Activated CD4-positive, alpha-beta T cell treated with anti-CD3 and anti-CD28 coated beads, Interleukin-2, amount 10 ng/mL, durations not matched to agents 24 days and 14 days (primary cell): Measurements from ENCODE around the gene PCGF3. TPM values are rescaled to one million over a fixed set of nuclear protein-coding genes. Genes with fewer than 3 reads are reported as not detected.
"Not testable (repeated sequence)": the region's sequence is repeated elsewhere in the genome, so short reads cannot be mapped to it uniquely, and the experiment has no call there.

Experiments
- DNase-seq: peaks from one replicate; pipeline ENCODE4 v3.0.0; 2022
- H3K27ac Mint-ChIP-seq: one replicate; pipeline ENCODE4 v1.8.0; 2022; ENCODE audit warnings: mild to moderate bottlenecking, mixed read lengths
- H3K27me3 Mint-ChIP-seq: one replicate; pipeline ENCODE4 v1.8.0; 2022; ENCODE audit warnings: mixed read lengths
- H3K36me3 Mint-ChIP-seq: one replicate; pipeline ENCODE4 v1.8.0; 2022; ENCODE audit warnings: low read depth, mild to moderate bottlenecking, mixed read lengths
- H3K4me1 Mint-ChIP-seq: one replicate; pipeline ENCODE4 v1.8.0; 2021; ENCODE audit warnings: mixed read lengths
- H3K4me3 Mint-ChIP-seq: one replicate; pipeline ENCODE4 v1.8.0; 2022; ENCODE audit warnings: mild to moderate bottlenecking, moderate library complexity, mixed read lengths
- H3K9me3 Mint-ChIP-seq: one replicate; pipeline ENCODE4 v1.8.0; 2021; ENCODE audit warnings: mixed read lengths
- intact Hi-C: fragments of 100-400 bp; cut with micrococcal nuclease; formaldehyde crosslinking; loops from one replicate; pipeline ENCODE4 v1.15.1; 2023
- total RNA-seq: library from RNA; stranded (reverse); gene quantifications from 2 replicates; pipeline ENCODE4 v1.2.3, GENCODE V29; 2022

Gene PCGF3
- total RNA-seq, 1 donor from 2014 or later = 34.5 TPM

DNA sequence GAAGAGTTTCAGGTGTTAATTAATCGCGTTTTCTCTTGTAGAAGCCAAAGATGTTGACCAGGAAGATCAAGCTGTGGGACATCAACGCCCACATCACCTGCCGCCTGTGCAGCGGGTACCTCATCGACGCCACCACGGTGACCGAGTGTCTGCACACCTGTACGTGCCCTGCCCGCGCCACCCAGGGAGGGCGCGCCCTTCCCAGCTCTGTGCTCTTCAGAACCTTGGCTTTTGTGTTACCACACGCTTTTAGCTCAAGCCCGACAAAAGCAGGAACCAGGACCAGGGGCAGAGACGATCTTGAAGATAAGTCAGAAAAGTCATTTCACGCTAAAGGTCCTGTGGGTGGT lies 28.0 kb downstream of the PCGF3 start:
- H3K27ac Mint-ChIP-seq = no peak overlapping the region
- no peak overlapping the region for H3K4me3 Mint-ChIP-seq
- H3K36me3 Mint-ChIP-seq = peaks cover 39% of the 10 kb centered on the region
- no peaks in the 10 kb centered on the region for H3K27me3 Mint-ChIP-seq
- no peaks in the 10 kb centered on the region for H3K4me1 Mint-ChIP-seq
- H3K9me3 Mint-ChIP-seq = no peaks in the 10 kb centered on the region
- no peak for DNase-seq
- intact Hi-C loops = no loop called here

- Mint-ChIP-seq H3K4me3 (no peak overlapping the region), H3K27ac (no peak overlapping the region), H3K4me1 (no peaks in the 10 kb centered on the region), H3K9me3 (no peaks in the 10 kb centered on the region), H3K36me3 (peaks cover 39% of the 10 kb centered on the region), H3K27me3 (no peaks in the 10 kb centered on the region)
- DNase-seq = no peak
- intact Hi-C loops = no loop called here
Observed at GRCh38 chr4:734075-734474, 28.4 kb downstream of the PCGF3 start.

GRCh38 chr4:734951-735350 lies 29.3 kb downstream of the PCGF3 start:
- Mint-ChIP-seq H3K4me1 (no peaks in the 10 kb centered on the region), H3K27me3 (no peaks in the 10 kb centered on the region), H3K4me3 (no peak overlapping the region), H3K9me3 (no peaks in the 10 kb centered on the region), H3K36me3 (peaks cover 38% of the 10 kb centered on the region), H3K27ac (no peak overlapping the region)
- no peak for DNase-seq
- intact Hi-C loops = no loop called here

DNA sequence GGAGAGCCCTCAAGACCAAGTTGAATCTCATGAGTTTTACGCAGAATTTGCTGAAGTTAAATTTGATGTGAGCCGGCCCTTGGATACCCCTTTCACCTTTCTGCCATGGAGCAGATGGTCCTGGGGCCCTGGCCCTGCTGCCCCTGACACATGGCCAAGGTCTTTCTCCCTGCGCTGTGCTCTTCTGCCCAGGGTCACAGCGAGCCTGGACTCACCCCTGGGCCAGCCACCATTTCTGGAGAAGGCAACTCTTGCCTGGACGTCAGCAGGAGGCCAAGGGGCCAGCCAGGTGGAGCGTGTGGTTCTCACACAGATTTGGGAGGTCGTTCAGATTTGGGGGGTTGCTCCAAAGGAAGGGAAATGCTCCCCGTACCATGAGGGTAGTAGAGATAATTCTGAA lies 30.0 kb downstream of the PCGF3 start:
- peaks cover 36% of the 10 kb centered on the region for H3K36me3 Mint-ChIP-seq
- intact Hi-C loops = no loop called here
- H3K27me3 Mint-ChIP-seq = no peaks in the 10 kb centered on the region
- no peaks in the 10 kb centered on the region for H3K9me3 Mint-ChIP-seq
- no peak overlapping the region for H3K4me3 Mint-ChIP-seq
- no peaks in the 10 kb centered on the region for H3K4me1 Mint-ChIP-seq
- DNase-seq = no peak
- H3K27ac Mint-ChIP-seq = no peak overlapping the region

GRCh38 chr4:736561-736960 lies 30.9 kb downstream of the PCGF3 start:
- H3K27ac Mint-ChIP-seq, H3K4me3 Mint-ChIP-seq, H3K9me3 Mint-ChIP-seq, intact Hi-C loops, H3K4me1 Mint-ChIP-seq, H3K27me3 Mint-ChIP-seq, DNase-seq: not testable (repeated sequence)
- peaks cover 33% of the 10 kb centered on the region for H3K36me3 Mint-ChIP-seq

DNA sequence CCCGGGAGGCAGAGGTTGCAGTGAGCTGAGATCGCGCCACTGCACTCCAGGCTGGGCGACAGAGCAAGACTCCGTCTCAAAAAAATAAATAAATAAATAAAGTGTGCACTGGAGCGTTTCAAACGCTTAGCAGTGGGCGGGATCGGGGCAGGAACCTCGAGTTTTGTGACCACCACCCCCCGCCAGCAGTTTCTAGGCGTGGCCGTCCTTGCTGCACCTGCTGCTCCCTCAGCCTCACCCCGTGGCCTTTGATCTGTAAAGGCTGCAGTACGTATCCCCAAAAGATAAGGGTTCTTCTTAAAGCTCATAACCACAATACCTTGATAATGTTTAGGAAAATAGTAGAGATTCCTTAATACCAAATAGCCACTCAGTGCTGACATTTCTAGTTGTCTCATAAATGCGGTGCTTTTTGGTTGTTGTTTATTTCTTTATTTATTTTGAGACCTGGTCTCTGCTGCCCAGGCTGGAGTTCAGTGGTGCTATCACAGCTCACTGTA lies 33.2 kb downstream of the PCGF3 start:
- H3K27ac Mint-ChIP-seq = no peak overlapping the region
- peaks cover 26% of the 10 kb centered on the region for H3K36me3 Mint-ChIP-seq
- no peak for DNase-seq
- H3K4me1 Mint-ChIP-seq = no peaks in the 10 kb centered on the region
- no peaks in the 10 kb centered on the region for H3K27me3 Mint-ChIP-seq
- intact Hi-C loops = no loop called here
- no peaks in the 10 kb centered on the region for H3K9me3 Mint-ChIP-seq
- H3K4me3 Mint-ChIP-seq = no peak overlapping the region

- no peak for DNase-seq
- Mint-ChIP-seq H3K27ac (no peak overlapping the region), H3K4me3 (no peak overlapping the region), H3K36me3 (peaks cover 24% of the 10 kb centered on the region), H3K9me3 (no peaks in the 10 kb centered on the region), H3K4me1 (peaks cover 2% of the 10 kb centered on the region), H3K27me3 (no peaks in the 10 kb centered on the region)
- intact Hi-C loops = no loop called here
Observed at GRCh38 chr4:739569-739968, 33.9 kb downstream of the PCGF3 start.

DNA sequence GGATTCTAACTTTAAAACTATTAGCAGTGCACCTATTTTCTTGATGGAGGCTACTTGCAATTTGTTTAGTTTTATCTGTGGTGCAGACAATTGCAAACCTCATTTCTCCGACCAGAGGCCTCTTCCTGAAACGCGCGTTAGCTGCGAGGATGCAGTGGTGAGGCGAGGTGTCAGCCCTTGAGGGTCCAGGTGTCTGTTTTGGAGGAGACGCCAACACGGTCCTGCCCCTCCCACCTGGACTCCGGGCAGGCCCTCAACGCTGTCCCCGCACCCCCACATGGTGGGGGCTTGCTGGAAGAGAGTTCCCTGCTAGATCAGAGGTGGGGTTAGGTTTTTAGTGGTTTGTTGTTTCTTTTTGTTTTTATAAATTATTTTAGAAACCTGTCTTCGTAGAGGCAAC lies 34.4 kb downstream of the PCGF3 start:
- intact Hi-C loops = loop anchor here (5.0 kb wide), 1 partner anchor 142 kb away; no protein-coding TSS in a partner anchor
- no peaks in the 10 kb centered on the region for H3K9me3 Mint-ChIP-seq

DNA sequence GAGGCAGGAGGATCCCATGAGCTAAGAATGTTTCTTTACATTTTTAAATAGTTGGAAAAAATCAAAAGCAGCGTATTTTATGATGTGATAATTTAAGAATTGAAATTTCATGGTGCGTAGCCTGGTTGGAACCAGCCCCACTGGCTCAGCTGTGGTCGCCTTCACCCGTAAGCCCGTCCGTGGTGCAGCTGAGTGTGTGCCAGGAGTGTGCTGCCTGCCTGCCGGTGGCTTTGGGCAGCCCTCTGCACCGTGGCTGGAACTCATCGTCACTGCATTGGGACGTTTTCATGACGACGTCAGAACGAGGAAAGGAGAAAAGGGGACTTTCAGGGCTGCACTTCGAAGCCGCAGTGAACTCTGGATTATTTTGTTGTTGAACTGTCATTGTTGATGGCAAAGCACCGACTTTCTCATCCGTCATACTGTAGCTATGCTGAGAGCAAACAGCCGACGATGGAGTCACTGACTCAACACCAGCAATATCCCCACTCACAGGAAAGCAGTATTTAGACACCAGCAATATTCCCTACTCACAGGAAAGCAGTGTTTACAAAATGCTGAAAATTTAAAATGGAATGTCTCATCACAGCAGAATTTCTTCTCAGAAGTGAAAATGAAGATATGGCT lies 35.1 kb downstream of the PCGF3 start:
- H3K27me3 Mint-ChIP-seq = no peaks in the 10 kb centered on the region
- H3K4me3 Mint-ChIP-seq = no peak overlapping the region

More for the DNA sequence above, 34.4 kb downstream of the PCGF3 start:
- H3K36me3 Mint-ChIP-seq = peaks cover 20% of the 10 kb centered on the region
- H3K27me3 Mint-ChIP-seq = no peaks in the 10 kb centered on the region
- peaks cover 2% of the 10 kb centered on the region for H3K4me1 Mint-ChIP-seq
- H3K27ac Mint-ChIP-seq = no peak overlapping the region
- no peak overlapping the region for H3K4me3 Mint-ChIP-seq
- DNase-seq = no peak

DNA sequence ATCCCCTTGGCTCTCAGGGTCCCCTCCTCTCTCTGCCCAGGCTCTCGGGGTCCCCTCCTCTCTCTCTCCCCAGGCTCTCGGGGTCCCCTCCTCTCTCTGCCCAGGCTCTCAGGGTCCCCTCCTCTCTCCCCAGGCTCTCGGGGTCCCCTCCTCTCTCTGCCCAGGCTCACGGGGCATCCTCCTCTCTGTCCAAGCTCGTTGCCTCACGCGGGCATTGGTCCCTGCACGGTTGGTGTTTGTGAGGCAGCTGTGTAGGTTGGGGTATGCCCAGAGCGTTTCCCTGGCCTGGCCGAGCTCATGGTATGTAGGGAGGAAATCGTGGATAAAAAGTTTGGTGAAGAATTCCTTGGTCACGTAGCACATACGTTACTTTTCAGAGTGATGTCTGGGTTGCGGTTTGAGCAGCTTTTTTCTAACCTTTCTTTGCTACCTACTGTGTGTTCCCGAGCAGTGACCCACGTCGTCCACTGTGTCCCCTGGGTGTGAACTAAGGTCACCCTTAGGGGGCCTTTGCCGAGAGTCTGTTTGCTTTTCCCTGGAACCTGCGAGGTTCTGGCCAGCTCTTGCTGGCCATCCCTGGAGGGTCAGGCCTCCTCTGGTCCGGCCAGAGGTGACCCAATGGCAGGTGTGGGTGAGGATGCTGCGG lies 36.6 kb downstream of the PCGF3 start:
- no peak for DNase-seq
- Mint-ChIP-seq H3K27me3 (no peaks in the 10 kb centered on the region), H3K36me3 (peaks cover 11% of the 10 kb centered on the region), H3K9me3 (no peaks in the 10 kb centered on the region), H3K4me1 (peaks cover 2% of the 10 kb centered on the region), H3K27ac (no peak overlapping the region), H3K4me3 (no peak overlapping the region)
- intact Hi-C loops = loop anchor here (2.0 to 5.0 kb wide), 2 partner anchors 140 to 245 kb away; partner anchors contain the start of gene IDUA

More for the DNA sequence above, 35.1 kb downstream of the PCGF3 start:
- Mint-ChIP-seq H3K4me1 (peaks cover 2% of the 10 kb centered on the region), H3K36me3 (peaks cover 13% of the 10 kb centered on the region), H3K9me3 (no peaks in the 10 kb centered on the region), H3K27ac (no peak overlapping the region)
- DNase-seq = no peak
- intact Hi-C loops = loop anchor here (5.0 kb wide), 1 partner anchor 142 kb away; no protein-coding TSS in a partner anchor

DNA sequence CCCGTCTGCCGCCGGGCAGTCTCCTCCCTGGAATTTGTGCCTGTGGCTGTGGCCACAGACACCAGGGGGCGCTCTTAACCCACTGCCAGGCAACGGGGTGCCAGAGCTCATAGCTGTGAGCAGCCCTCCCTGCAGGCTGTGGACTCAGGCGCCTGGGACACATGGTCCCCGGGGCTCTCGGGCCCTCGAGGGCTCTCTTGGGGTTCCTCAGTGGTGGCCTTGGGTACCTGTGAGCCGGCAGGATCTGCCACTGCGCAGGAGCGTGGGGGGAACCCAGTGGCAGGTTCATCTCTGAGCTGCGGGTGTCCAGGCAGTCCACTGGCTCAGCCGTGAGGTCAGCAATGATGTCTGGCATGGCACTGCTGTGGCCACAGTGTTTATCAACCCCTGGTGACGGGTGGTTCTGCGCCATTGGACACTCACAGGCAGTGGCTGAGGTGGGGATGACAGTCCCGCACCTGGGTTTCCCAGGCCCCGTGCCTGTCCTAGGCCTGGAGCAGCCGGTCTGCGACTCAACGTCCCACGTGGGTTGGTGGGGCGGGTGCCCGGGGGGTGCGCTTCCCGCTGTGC lies 37.2 kb downstream of the PCGF3 start:
- H3K27ac Mint-ChIP-seq = peak overlapping the region; percentile 53
- H3K27me3 Mint-ChIP-seq = no peaks in the 10 kb centered on the region
- H3K36me3 Mint-ChIP-seq = peaks cover 8% of the 10 kb centered on the region
- intact Hi-C loops = loop anchor here (2.0 to 5.0 kb wide), 2 partner anchors 139 to 244 kb away; partner anchors contain the start of gene IDUA
- no peak overlapping the region for H3K4me3 Mint-ChIP-seq
- no peaks in the 10 kb centered on the region for H3K9me3 Mint-ChIP-seq
- DNase-seq = peak; percentile 93
- peaks cover 3% of the 10 kb centered on the region for H3K4me1 Mint-ChIP-seq

DNA sequence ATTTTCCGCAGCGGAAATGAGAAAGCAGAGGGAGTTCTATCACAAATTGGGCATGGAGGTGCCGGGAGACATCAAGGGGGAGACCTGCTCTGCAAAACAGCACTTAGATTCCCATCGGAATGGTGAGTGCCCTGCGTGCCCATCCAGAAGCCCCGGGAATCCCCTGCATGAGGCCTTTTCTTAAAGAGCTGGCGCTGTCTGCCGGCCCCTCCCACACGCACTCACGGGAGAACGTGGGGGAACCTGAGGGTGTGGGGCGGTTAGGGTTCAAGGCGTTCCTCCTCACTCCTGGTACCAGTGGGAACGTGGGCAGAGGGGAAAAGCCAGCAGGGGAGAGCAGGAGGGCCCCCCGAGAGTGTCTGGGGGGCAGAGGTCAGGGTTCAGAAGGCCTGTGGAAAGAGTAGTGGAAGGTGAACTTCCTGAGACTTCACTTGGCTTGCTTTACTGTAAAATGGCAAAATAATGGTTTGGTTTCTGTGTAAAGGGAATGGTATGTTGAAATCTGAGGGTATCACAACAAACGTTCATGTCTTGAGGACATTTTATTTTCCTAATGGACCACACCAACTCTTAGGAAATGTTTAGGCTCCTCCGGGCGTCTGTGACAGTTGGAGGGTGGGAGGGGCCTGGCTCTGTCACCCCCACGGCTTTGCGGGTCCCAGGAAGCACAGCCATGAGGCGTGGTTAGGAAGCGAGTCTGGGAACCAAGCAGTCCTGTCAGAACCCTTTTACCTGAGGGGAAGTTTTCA lies 38.0 kb downstream of the PCGF3 start:
- Mint-ChIP-seq H3K4me3 (no peak overlapping the region), H3K27ac (no peak overlapping the region), H3K9me3 (no peaks in the 10 kb centered on the region), H3K4me1 (peaks cover 5% of the 10 kb centered on the region), H3K27me3 (no peaks in the 10 kb centered on the region), H3K36me3 (peaks cover 7% of the 10 kb centered on the region)
- DNase-seq = no peak
- intact Hi-C loops = loop anchor here (2.0 to 5.0 kb wide), 2 partner anchors 139 to 243 kb away; partner anchors contain the start of gene IDUA

- peaks cover 10% of the 10 kb centered on the region for H3K36me3 Mint-ChIP-seq
- no peak for DNase-seq
- H3K9me3 Mint-ChIP-seq = no peaks in the 10 kb centered on the region
- intact Hi-C loops = loop anchor here (5.0 kb wide), 1 partner anchor 138 kb away; no protein-coding TSS in a partner anchor
- H3K4me3 Mint-ChIP-seq = no peak overlapping the region
- H3K4me1 Mint-ChIP-seq = peaks cover 5% of the 10 kb centered on the region
- no peaks in the 10 kb centered on the region for H3K27me3 Mint-ChIP-seq
- no peak overlapping the region for H3K27ac Mint-ChIP-seq
Observed at GRCh38 chr4:744212-744841, 38.7 kb downstream of the PCGF3 start.
